Nucleus accumbens (tissue), 56 donors: Measurements from ENCODE around the gene SESN1.

Experiments
- DNase-seq, 56 donors: peaks; one replicate each; lab custom pipeline; 2025; lab: John Stamatoyannopoulos, UW

The SESN1 gene

DNA sequence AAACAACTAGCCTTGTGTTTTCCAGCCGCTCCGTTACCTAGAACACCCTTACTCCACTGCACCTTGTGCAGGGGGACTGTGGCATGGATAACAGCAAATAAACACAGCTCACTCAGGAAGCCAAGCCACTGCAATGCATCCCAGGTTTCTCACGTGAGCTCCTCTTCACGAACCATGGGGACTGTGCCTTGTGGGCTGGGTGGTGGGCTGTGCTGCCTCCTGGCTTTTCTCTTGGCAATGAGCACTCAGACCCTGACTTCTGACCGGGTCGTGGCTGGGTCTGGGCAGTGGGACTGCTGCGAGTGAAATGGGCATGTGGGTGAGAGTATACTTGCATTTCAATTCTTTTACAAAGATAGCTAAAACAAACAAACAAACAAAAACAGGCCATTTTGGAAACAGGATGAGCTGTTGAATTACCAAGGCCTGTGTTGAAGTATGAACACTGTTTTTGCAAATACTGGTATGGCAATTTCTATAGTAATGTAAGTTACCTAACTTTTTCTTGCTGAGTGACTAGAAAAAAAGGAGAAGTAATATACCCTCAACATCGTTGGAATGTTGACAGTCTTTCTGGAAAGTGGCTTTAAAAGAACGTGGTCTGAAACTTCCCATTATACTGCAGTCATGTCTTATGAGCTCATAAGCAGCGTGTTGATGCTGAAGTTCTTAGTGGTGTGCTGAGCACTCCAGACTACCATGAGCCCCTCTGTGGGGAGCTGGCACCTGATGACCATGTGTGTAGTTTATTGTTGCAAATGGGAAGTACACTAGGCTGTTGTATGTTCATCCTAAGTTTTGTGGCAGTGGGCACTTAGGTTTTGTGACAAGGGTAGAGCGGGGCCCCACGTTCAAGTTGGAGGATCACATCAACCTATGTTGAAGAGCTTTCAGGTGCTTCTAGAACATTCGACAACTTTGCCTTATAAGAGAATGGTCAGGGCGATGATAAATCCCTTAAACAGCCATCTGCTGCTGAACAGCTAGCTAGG is 126.0 kb downstream of the SESN1 start:
- DNase-seq: no peak

DNA sequence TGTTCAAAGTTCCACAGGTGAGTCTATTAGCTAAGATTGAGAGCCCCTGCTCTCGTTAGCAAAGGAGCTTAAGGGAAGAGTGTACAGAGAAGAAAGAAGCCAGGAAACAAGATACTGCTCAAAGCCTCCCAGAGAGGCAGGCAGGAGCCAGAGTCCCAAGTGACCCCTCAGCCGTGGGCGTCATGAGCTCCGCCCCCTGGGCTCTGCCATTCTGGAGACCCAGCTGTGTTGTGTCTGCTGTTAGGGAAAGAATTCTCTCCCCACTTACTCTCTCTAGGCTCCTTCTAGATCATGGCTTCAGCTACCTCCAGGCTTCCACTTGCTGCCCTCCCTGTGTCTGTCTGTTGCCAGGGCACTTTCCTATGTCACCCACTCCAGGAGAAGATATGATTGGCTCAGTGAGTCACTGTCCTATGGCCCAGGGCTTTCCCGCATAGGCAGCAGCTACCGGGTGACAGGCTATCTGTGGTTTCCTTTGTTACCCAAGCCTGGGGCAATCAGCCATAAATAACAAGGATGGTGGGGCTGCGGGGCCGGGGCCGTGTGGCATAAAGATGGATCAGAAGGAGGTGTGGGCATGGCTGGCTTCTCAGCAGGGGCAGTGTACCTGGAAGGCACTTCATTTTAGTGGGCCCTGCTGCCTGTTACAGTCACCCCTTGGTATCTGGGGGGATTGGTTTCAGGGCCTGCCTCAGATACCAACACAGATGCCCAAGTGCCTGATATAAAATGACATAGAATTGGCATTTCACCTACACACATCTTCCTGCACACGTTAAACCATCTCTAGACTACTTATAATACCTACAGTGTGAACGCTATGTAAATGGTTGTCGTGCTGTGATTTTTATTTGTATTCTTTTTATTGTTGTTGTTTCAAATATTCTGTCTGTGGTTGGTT is 127.5 kb downstream of the SESN1 start:
- no peak for DNase-seq

- DNase-seq: no peak
Measured at GRCh38 chr6:108966251-108966650, 128.4 kb downstream of the SESN1 start.

- no peak for DNase-seq
Measured at GRCh38 chr6:108961985-108962384, 132.7 kb downstream of the SESN1 start.

GRCh38 chr6:108961077-108961476 is 133.6 kb downstream of the SESN1 start:
- no peak for DNase-seq

DNA sequence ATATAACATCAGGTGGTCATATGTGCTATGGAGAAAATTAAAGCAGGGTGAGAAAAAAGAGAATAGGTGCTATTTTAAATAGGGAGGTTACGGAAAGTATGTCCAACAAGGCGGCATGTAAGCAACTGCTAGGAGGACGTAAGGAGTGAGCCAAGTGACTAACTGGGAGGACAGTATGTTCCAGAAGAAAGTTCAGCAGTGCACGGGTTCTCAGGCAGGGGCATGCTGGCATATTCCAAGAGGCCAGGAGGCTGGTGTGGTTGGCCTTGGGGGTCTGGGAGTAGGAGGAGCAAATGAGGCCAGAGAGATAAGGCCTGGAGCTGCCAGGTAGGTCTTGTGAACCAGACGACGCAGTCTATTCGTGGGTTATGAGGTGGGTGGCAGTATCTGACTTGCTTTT is 134.0 kb downstream of the SESN1 start:
- no peak for DNase-seq

DNA sequence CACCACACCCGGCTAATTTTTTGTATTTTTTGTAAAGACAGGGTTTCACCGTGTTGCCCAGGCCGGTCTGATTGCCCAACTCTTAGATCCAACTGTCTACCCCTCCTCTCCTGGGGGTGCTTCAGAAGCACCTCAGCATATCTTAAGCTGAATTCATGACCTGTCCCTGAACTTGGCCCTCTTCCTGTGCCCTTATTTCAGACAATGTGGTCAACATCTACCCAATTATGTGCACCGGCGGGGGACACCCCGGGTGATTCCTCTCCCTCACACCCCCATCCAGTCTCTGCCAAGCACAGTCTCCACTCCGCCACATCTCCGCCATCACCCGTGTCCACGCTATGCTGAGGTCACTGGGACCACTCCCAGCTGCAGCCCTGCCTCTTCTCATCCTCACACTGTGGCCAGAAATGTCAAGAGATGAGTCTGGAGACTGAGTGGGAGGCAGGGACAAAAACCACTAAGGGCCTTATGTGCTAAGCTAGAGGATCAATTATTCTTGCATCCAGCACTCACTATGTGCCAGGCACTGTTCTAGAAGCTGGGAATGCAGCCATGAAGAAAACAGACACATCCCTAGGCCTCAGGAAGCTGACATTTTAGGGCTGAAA is 134.6 kb downstream of the SESN1 start:
- DNase-seq: no peak

- DNase-seq: no peak
Measured at GRCh38 chr6:108958900-108959770, 135.5 kb downstream of the SESN1 start.

DNA sequence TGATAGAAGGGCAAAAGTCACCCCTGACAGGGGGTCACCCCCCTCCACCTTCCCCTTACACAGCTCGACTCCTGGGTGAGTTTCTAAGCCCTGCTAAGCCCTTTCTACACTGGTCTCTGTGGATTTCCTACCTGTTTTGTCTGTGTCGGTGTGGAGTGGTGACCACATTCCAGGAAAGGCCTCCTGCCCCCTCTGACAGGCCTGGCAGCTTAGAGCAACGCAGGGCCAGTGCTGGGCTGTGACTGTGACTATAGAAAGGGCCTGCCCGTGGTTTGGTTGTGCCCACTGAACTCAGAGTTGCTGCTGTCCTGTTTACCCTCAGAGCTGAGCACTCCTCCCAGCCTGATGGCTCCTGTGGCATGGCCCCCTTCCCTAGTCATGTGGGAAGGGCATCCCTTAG is 137.4 kb downstream of the SESN1 start:
- DNase-seq: no peak

GRCh38 chr6:108955329-108955949 is 139.2 kb downstream of the SESN1 start:
- DNase-seq: no peak

- DNase-seq: no peak
Measured at GRCh38 chr6:108953681-108954080, 141.0 kb downstream of the SESN1 start.

GRCh38 chr6:108952776-108953486 is 141.7 kb downstream of the SESN1 start:
- no peak for DNase-seq

- no peak for DNase-seq
Measured at GRCh38 chr6:108951351-108951953, 143.2 kb downstream of the SESN1 start.

GRCh38 chr6:108948181-108948661 is 146.4 kb downstream of the SESN1 start:
- peak in 22 of 56 donors; percentile 4 to 67 (median 17) for DNase-seq

GRCh38 chr6:108947114-108947854 is 147.4 kb downstream of the SESN1 start:
- no peak for DNase-seq

- DNase-seq: no peak
Measured at GRCh38 chr6:108946695-108947094, 148.0 kb downstream of the SESN1 start.

DNA sequence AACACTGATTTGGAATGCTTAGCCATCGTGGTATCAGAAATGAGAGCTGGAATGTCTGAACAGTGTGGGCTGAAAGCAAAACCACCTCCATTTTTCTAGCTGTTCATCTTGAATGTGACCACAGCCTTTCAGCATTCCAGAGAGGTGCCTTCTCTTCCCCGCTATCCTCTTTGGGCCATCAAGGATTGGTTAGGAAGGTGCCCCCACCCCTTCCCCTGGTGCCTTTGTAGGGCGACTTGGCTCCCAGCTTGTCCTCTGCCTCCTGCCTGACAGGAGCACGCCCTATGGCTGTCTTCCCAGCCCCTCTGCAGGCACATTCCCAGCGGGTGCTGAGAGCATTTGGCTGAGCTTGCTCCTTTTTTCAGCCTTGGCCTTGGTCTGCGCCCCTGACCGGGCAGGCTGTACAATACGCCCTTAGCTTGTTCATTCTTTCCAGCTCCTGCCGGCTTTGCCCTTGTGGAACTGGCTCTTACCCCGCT is 148.9 kb downstream of the SESN1 start:
- peak in 52 of 56 donors; percentile 3 to 85 (median 54) for DNase-seq
